Adrenal gland (tissue), 12 donors: ENCODE measurements around the gene PSG2. TPM values are rescaled to one million over a fixed set of nuclear protein-coding genes. Genes with fewer than 3 reads are reported as not detected.
"Not testable (repeated sequence)": the region's sequence is repeated elsewhere in the genome, so short reads cannot be mapped to it uniquely, and the experiment has no call there.

Experiments used
- DNase-seq, 7 donors: peaks; one replicate each; pipeline ENCODE4 v3.0.0-alpha.2; 2019 to 2020
- H3K27ac ChIP-seq, 5 donors: fragments of 200-600 bp; sonication (generic) in 4 of 5; 1 replicate in 3 of 5; 2 replicates in 2 of 5; pipeline versions ENCODE4 v1.5.1 to v1.8.0; 2016 to 2020; ENCODE audit warnings: mild to moderate bottlenecking in 1 of 5
- H3K27me3 ChIP-seq: fragments of 200-600 bp; 2 replicates; pipeline ENCODE4 v1.8.0; 2021
- H3K36me3 ChIP-seq, 2 donors: fragments of 200-600 bp; replicated peaks in 1 of 2; 1 replicate in 1 of 2; 2 replicates in 1 of 2; pipeline versions ENCODE4 v1.5.1 to v1.8.0; 2018 to 2022
- H3K4me1 ChIP-seq, 2 donors: fragments of 200-600 bp; replicated peaks in 1 of 2; 1 replicate in 1 of 2; 2 replicates in 1 of 2; pipeline versions ENCODE4 v1.5.1 to v1.8.0; 2018 to 2021
- H3K4me3 ChIP-seq, 4 donors: fragments of 200-600 bp; sonication (generic) in 3 of 4; one replicate each; pipeline ENCODE4 v1.5.1; 2016 to 2018
- H3K9me3 ChIP-seq, 3 donors: fragments of 200-600 bp; sonication (generic) in 1 of 3; replicated peaks in 1 of 3; 1 replicate in 2 of 3; 2 replicates in 1 of 3; pipeline versions ENCODE4 v1.5.1 to v1.8.0; 2016 to 2021
- CTCF ChIP-seq, 6 experiments: fragments of 450-650 bp in 4 of 6; fragments of 200-600 bp in 2 of 6; sonication (generic) in 1 of 6; IDR thresholded peaks; 1 replicate in 5 of 6; 2 replicates in 1 of 6; pipeline versions ENCODE4 v1.5.1 to v1.8.0; 2016 to 2021; ENCODE audit warnings: antibody characterized with exemption in 6 of 6, mild to moderate bottlenecking in 2 of 6, moderate library complexity in 1 of 6
- POLR2A ChIP-seq, 2 donors: fragments of 450-650 bp; IDR thresholded peaks; one replicate each; pipeline ENCODE4 v1.6.1; 2017; ENCODE audit warnings: antibody characterized with exemption in 2 of 2, mild to moderate bottlenecking in 2 of 2, moderate library complexity in 1 of 2
- WGBS, 4 donors: extraction: QIAGEN DNeasy Blood & Tissue Kit in 2 of 4; methylation state at CpG; one replicate each; pipeline versions ENCODE4 v1.1.5 to v1.1.7; 2013 to 2017; 5-methylcytosine and 5-hydroxymethylcytosine counted together
- intact Hi-C, 2 donors: fragments of 100-400 bp; cut with DNase I; formaldehyde crosslinking; loops; one replicate each; pipeline versions ENCODE4 v1.14.1 to v1.15.0; 2022 to 2023
- polyA plus RNA-seq, 3 donors: library from polyadenylated mRNA; stranded (reverse); fragments of 200-250 nt in 2 of 3; fragments of 350-450 nt in 1 of 3; fragmentation: Illumina TruSeq in 1 of 3; extraction: RNeasy Lipid Tissue Mini Kit (QIAGEN cat#74804) in 1 of 3; gene quantifications; one replicate each; pipeline ENCODE4 v1.2.3, GENCODE V29; 2013 to 2014
- total RNA-seq, 9 donors: library from RNA; depleted of rRNA in 4 of 9; stranded (reverse); fragments of >200 nt in 4 of 9; fragments of 120-200 nt in 1 of 9; fragmentation: NEBNext Ultra II Directional in 1 of 9; extraction: Animal tissue kit (Norgen Biotek cat#: 25700) in 1 of 9; gene quantifications; one replicate each; pipeline versions ENCODE4 v1.1.0 to v1.2.4, GENCODE V29; 2013 to 2023
- donor health status: healthy with polysubstance abuse.
- donor health status: Bipolar disorder and iron deficiency.
- donor health status: DM: yes; HTN: yes; CAD: no.
- donor health status: DM: no; HTN: no; CAD: no.
- donor health status: DM: no; HTN: no; CAD: no.
- donor health status: DM: yes; HTN: yes; CAD: no.

PSG2 gene
- total and polyA plus RNA-seq, 12 donors, result 0.11 TPM; not detected in 11

DNA sequence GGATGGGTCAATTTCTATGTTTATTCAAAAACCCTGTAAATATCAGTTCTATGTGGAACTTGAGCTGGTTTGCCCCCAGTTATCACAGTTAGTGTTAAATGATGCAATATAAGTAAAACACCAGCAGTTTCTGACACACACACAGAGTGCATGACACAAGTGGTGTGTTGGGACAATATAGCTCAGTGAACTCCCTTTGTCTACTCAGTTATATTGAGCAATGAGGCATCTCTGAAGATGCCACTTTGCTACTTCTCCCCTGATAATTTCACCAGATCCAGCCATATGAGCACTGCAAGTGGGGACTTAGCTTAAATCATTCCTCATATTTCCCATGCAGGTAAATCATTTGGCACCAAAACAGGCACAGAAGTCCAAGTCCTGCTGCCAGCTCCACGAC is 33.0 kb upstream of the PSG2 start:
- H3K36me3 ChIP-seq, H3K27me3 ChIP-seq, H3K4me3 ChIP-seq, H3K27ac ChIP-seq, DNase-seq, H3K9me3 ChIP-seq, H3K4me1 ChIP-seq, intact Hi-C loops: not testable (repeated sequence)
- 29 to 62% (median 32%) methylated on average over 1 of the region's 1 CpG for WGBS, 4 donors

- H3K27ac ChIP-seq, intact Hi-C loops, H3K4me1 ChIP-seq, DNase-seq, H3K4me3 ChIP-seq, H3K9me3 ChIP-seq, H3K36me3 ChIP-seq, H3K27me3 ChIP-seq: not testable (repeated sequence)
Measured at GRCh38 chr19:43115064-43115463, 32.6 kb upstream of the PSG2 start.

DNA sequence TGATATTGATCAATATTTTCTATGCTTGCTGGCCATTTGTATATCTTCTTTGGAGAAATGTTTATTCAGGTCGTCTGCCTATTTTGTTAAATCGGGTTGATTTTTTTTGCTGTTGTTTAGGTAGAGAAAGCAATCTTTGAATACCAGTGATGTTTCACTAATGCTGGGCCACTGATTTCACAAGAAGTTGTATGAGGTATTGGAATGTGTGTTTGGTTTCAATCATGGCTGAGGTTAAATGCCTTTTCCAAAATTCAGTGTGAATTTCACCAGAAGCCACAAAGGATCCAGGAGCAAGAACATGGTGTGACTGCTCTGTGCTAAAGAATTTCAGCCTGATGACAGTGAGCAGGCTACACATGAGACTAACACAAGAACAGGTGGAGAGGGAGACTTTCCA is 32.1 kb upstream of the PSG2 start:
- H3K27ac ChIP-seq, H3K27me3 ChIP-seq, H3K4me1 ChIP-seq, intact Hi-C loops, H3K4me3 ChIP-seq, H3K36me3 ChIP-seq, DNase-seq, H3K9me3 ChIP-seq: not testable (repeated sequence)
- WGBS, 4 donors, result 60 to 73% (median 67%) methylated on average over 2 of the region's 2 CpGs

- intact Hi-C loops, H3K4me1 ChIP-seq, H3K4me3 ChIP-seq, H3K27me3 ChIP-seq, H3K9me3 ChIP-seq, H3K36me3 ChIP-seq, H3K27ac ChIP-seq, DNase-seq: not testable (repeated sequence)
- WGBS, 4 donors, result 75 to 89% (median 78%) methylated on average over 1 of the region's 1 CpG
Measured at GRCh38 chr19:43107401-43107800, 24.9 kb upstream of the PSG2 start.

- Histone ChIP-seq H3K4me1 (no peaks in the 10 kb centered on the region), H3K27ac (no peak overlapping the region), H3K4me3 (no peak overlapping the region), H3K27me3 (no peaks in the 10 kb centered on the region), H3K9me3 (no peaks in the 10 kb centered on the region), H3K36me3 (no peaks in the 10 kb centered on the region)
- intact Hi-C loops, result no loop called here
- TF ChIP-seq POLR2A (IDR thresholded peaks at IDR 0.05), result no peak
- TF ChIP-seq CTCF (IDR thresholded peaks at IDR 0.05), result no peak
- DNase-seq, result no peak
- 63 to 80% (median 76%) methylated on average over 1 of the region's 1 CpG for WGBS, 4 donors
Measured at GRCh38 chr19:43105496-43105895, 23.0 kb upstream of the PSG2 start.

DNA sequence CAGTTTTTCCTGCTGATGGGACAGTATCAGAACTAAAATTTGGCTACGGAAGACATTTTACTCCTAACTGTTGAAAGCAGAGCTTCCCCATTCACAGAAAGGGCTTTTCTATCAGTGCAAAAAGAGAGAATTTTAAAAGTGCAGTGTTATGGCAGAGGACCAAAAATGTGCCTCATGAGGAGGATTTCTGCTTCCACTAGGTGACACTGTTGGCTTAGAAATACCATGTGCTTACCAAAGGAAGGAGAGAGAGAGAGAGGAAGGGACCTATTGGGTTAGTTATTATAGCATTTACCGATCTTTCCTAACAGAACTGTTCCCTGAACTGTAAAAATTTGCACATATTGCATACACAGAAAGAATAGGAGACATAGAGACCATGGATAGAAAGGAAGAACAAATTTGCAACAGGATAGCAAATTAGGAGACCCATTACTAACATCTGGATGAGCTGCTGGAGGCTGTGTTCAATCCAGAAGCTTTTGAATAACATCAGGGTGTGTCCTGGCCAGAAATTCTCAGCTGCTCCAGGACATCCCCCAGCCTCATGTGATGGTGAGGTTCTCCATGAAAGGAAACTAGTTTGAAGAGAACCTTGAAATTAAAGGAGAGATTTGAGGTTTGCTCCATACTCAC is 21.8 kb upstream of the PSG2 start:
- H3K36me3 ChIP-seq, H3K9me3 ChIP-seq, H3K4me1 ChIP-seq, H3K4me3 ChIP-seq, H3K27me3 ChIP-seq, intact Hi-C loops, H3K27ac ChIP-seq: not testable (repeated sequence)
- peak in 1 of 7 donors; percentile 19 for DNase-seq
- 58 to 71% (median 61%) methylated on average over 2 of the region's 2 CpGs for WGBS, 4 donors
- TF ChIP-seq CTCF (IDR thresholded peaks at IDR 0.05), result peak in 2 of 6 experiments; percentile 25 to 28
